Peyer's patch (tissue), 4 donors: Measurements from ENCODE around the gene AUTS2.

Source experiments
- CTCF ChIP-seq, 6 experiments: fragments of 450-650 bp in 4 of 6; fragments of 200-600 bp in 2 of 6; sonication (generic) in 1 of 6; IDR thresholded peaks; one replicate each; pipeline ENCODE4 v1.5.1; 2017 to 2019; ENCODE audit warnings: antibody characterized with exemption in 6 of 6, mild to moderate bottlenecking in 3 of 6, moderate library complexity in 1 of 6
- POLR2A ChIP-seq, 2 donors: fragments of 450-650 bp; IDR thresholded peaks; one replicate each; pipeline ENCODE4 v1.5.1; 2017; ENCODE audit warnings: antibody characterized with exemption in 2 of 2, mild to moderate bottlenecking in 2 of 2, moderate library complexity in 2 of 2

GRCh38 chr7:70489813-70490212, 891.5 kb downstream of the AUTS2 start:
- TF ChIP-seq CTCF (IDR thresholded peaks at IDR 0.05) (no peak), POLR2A (IDR thresholded peaks at IDR 0.05) (no peak)
